ENCODE results near the gene LRRC8D. TPM values are rescaled to one million over a fixed set of nuclear protein-coding genes. Genes with fewer than 3 reads are reported as not detected.

The LRRC8D gene
- total and polyA plus RNA-seq, 2 of the 4 experiments (the other 2 are of a cell fraction) = 34.1 to 35.3 TPM

- intact Hi-C loops (cut with micrococcal nuclease) = no loop called here
- Histone ChIP-seq H3K4ac (ENCODE audit: low read depth, low read length) (0 out of 2 replicates have a peak overlapping the region, but pooled peaks have one; percentile 28), H4K20me1 (ENCODE audit: insufficient read depth, low read length) (no peaks in the 10 kb centered on the region), H2BK20ac (ENCODE audit: low read depth, low read length) (0 out of 2 replicates have a peak overlapping the region, but pooled peaks have one; percentile 9), H3K9me3 (ENCODE audit: control insufficient read depth, insufficient read depth, low read length) (no peaks in the 10 kb centered on the region), H4K8ac (ENCODE audit: low read depth in 2 of 2, low read length in 2 of 2) (no peak overlapping the region), H3K4me2 (ENCODE audit: low read depth, low read length) (no peak overlapping the region), H3K9ac (ENCODE audit: low read depth, low read length) (no peak overlapping the region), H2AK9ac (replicated peaks; ENCODE audit: low read depth, low read length, poor library complexity) (no peak overlapping the region), H4K91ac (ENCODE audit: insufficient read depth, low read depth, low read length) (0 out of 2 replicates have a peak overlapping the region, but pooled peaks have one; percentile 26), H3K4me3 (ENCODE audit: insufficient read depth, low read depth, low read length) (no peak overlapping the region), H2BK5ac (ENCODE audit: low read depth, low read length, poor library complexity, severe bottlenecking) (no peak overlapping the region), H3K23ac (ENCODE audit: low read depth, low read length) (peak overlapping the region; percentile 11; the same call in 1 of the 2 replicates), H3K27ac (ENCODE audit: insufficient read depth, low read length) (no peak overlapping the region), H3K79me1 (ENCODE audit: low read depth in 1 of 2, low read length in 2 of 2) (peaks cover 26 to 62% of the 10 kb centered on the region in 2 experiments), H3K14ac (replicated peaks; ENCODE audit: low read depth, low read length) (peak overlapping the region; percentile 26), H2BK120ac (ENCODE audit: low read depth, low read length) (0 out of 2 replicates have a peak overlapping the region, but pooled peaks have one; percentile 1), H2AFZ (replicated peaks; ENCODE audit: low read length, poor library complexity) (no peak overlapping the region), H3K36me3 (ENCODE audit: control insufficient read depth, insufficient read depth, low read length) (no peaks in the 10 kb centered on the region; the same call in 1 of the 2 replicates), H3K4me1 (ENCODE audit: control insufficient read depth, insufficient read depth, low read length) (peaks cover 10% of the 10 kb centered on the region), H3K9me1 (ENCODE audit: insufficient read depth, low read length) (peaks cover 9% of the 10 kb centered on the region), H2AK5ac (ENCODE audit: low read depth, low read length) (peak overlapping the region; percentile 74), H3K18ac (ENCODE audit: low read depth, low read length) (peak overlapping the region; percentile 37; the same call in 1 of the 2 replicates), H2BK15ac (ENCODE audit: low read depth, low read length) (no peak overlapping the region), H3K27me3 (ENCODE audit: control insufficient read depth, insufficient read depth, low read length) (no peaks in the 10 kb centered on the region), H3K56ac (ENCODE audit: extremely low read depth, insufficient read depth, low read length) (no peak overlapping the region), H4K5ac (ENCODE audit: low read depth, low read length) (no peak overlapping the region)
- POLR2A ChIA-PET (ENCODE audit: unreplicated experiment) = no interaction called here
- dilution Hi-C loops (cut with HindIII; ENCODE audit: low sequenced_read_pairs, unreplicated experiment) = no loop called here
- CTCF ChIA-PET = no interaction called here
- in situ Hi-C loops (cut with MboI; ENCODE audit: low sequenced_read_pairs) = no loop called here
- BruUV-seq (replicated peaks) = no TSS peak
- peak; percentile 44 for DNase-seq
- TF ChIP-seq MAZ (IDR thresholded peaks at IDR 0.05; ENCODE audit: borderline replicate concordance, low read depth, low read length) = no peak
- peak; percentile 77 for TF ChIP-seq CEBPB (IDR thresholded peaks at IDR 0.05; ENCODE audit: low read depth, low read length)
- 0 out of 2 replicates have a peak, but pooled peaks have one; percentile 28 for ATAC-seq (ENCODE audit: low read depth)
- no CpG with 5 or more reads among the region's 2 CpGs for WGBS, 2 experiments (ENCODE audit: extremely low coverage in 2 of 2, insufficient read length in 1 of 2)
These were observed 66.4 kb downstream of the LRRC8D start for GRCh38 chr1:89887270-89887669.
